IMR-90 (cell line): Measurements from ENCODE around the gene ZNF219. TPM values are rescaled to one million over a fixed set of nuclear protein-coding genes. Genes with fewer than 3 reads are reported as not detected.

ENCODE experiments used
- ATAC-seq: fragments of 200-7000 bp; cut with Tn5 transposase; 2 replicates; pipeline ENCODE4 v1.9.1; 2020; ENCODE audit warnings: low read depth, mild to moderate bottlenecking, moderate library complexity
- BruUV-seq: library from RNA; stranded (reverse); fragments of 400-500 nt; replicated peaks from 2 replicates; lab custom pipeline; 2021; lab: Mats Ljungman, UMichigan
- CTCF ChIA-PET: fragments of 300-600 bp; formaldehyde crosslinking; extraction: SDS; loops from one replicate; lab custom pipeline; 2021; ENCODE audit warnings: antibody characterized with exemption; lab: Yijun Ruan, JAX
- POLR2A ChIA-PET: fragments of 300-600 bp; sonication (Branson Sonifier 250); formaldehyde crosslinking; loops from one replicate; lab custom pipeline; 2022; ENCODE audit warnings: antibody characterized with exemption; ENCODE audit not compliant: unreplicated experiment; lab: Charles Lee
- DNase-seq: peaks from one replicate; pipeline ENCODE4 v3.0.0; 2013
- H2AFZ ChIP-seq: replicated peaks from 2 replicates; pipeline ENCODE3; 2013; ENCODE audit warnings: low read length, mild to moderate bottlenecking; ENCODE audit not compliant: poor library complexity
- H2AK5ac ChIP-seq: 2 replicates; pipeline ENCODE4 v1.6.1; 2013; ENCODE audit warnings: low read depth, low read length, inconsistent platforms
- H2AK9ac ChIP-seq: replicated peaks from 2 replicates; pipeline ENCODE3; 2013; ENCODE audit warnings: mild to moderate bottlenecking, low read depth, low read length, moderate library complexity; ENCODE audit not compliant: poor library complexity
- H2BK120ac ChIP-seq: 2 replicates; pipeline ENCODE4 v1.6.1; 2013; ENCODE audit warnings: low read depth, low read length, inconsistent platforms
- H2BK15ac ChIP-seq: 3 replicates; pipeline ENCODE4 v1.6.1; 2013; ENCODE audit warnings: low read depth, low read length, inconsistent platforms
- H2BK20ac ChIP-seq: 2 replicates; pipeline ENCODE4 v1.6.1; 2013; ENCODE audit warnings: low read depth, mild to moderate bottlenecking, inconsistent platforms, low read length, moderate library complexity
- H2BK5ac ChIP-seq: 2 replicates; pipeline ENCODE4 v1.6.1; 2013; ENCODE audit warnings: mild to moderate bottlenecking, low read depth, low read length, inconsistent platforms; ENCODE audit not compliant: poor library complexity, severe bottlenecking
- H3K14ac ChIP-seq: replicated peaks from 2 replicates; pipeline ENCODE4 v1.6.1; 2013; ENCODE audit warnings: low read depth, low read length, inconsistent platforms
- H3K18ac ChIP-seq: 2 replicates; pipeline ENCODE4 v1.6.1; 2013; ENCODE audit warnings: low read depth, low read length, control low read depth
- H3K23ac ChIP-seq: 2 replicates; pipeline ENCODE4 v1.6.1; 2013; ENCODE audit warnings: low read depth, low read length, inconsistent platforms
- H3K27ac ChIP-seq: 2 replicates; pipeline ENCODE4 v1.5.1; 2013; ENCODE audit warnings: mild to moderate bottlenecking, control low read depth, low read length; ENCODE audit not compliant: insufficient read depth
- H3K27me3 ChIP-seq: 2 replicates; pipeline ENCODE4 v1.6.1; 2013; ENCODE audit warnings: low read length; ENCODE audit not compliant: control insufficient read depth, insufficient read depth
- H3K36me3 ChIP-seq: 2 replicates; pipeline ENCODE4 v1.6.1; 2013; ENCODE audit warnings: low read length, mixed read lengths; ENCODE audit not compliant: control insufficient read depth, insufficient read depth
- H3K4ac ChIP-seq: 2 replicates; pipeline ENCODE4 v1.6.1; 2013; ENCODE audit warnings: low read depth, low read length, inconsistent platforms
- H3K4me1 ChIP-seq: 2 replicates; pipeline ENCODE4 v1.6.1; 2013; ENCODE audit warnings: low read length, mixed read lengths; ENCODE audit not compliant: control insufficient read depth, insufficient read depth
- H3K4me2 ChIP-seq: 2 replicates; pipeline ENCODE4 v1.6.1; 2013; ENCODE audit warnings: low read depth, mild to moderate bottlenecking, control low read depth, low read length, moderate library complexity
- H3K4me3 ChIP-seq: 2 replicates; pipeline ENCODE4 v1.5.1; 2013; ENCODE audit warnings: low read depth, mild to moderate bottlenecking, control low read depth, low read length, moderate library complexity; ENCODE audit not compliant: insufficient read depth
- H3K56ac ChIP-seq: 2 replicates; pipeline ENCODE4 v1.6.1; 2013; ENCODE audit warnings: low read length, inconsistent platforms; ENCODE audit not compliant: insufficient read depth; ENCODE audit errors: extremely low read depth
- H3K79me1 ChIP-seq, 2 experiments: 2 replicates each; pipeline ENCODE4 v1.6.1; 2013; ENCODE audit warnings: low read length in 2 of 2, inconsistent platforms in 1 of 2, low read depth in 1 of 2
- H3K9ac ChIP-seq: 2 replicates; pipeline ENCODE4 v1.6.1; 2013; ENCODE audit warnings: low read depth, low read length, control low read depth
- H3K9me1 ChIP-seq: 2 replicates; pipeline ENCODE4 v1.6.1; 2013; ENCODE audit warnings: low read length, inconsistent platforms; ENCODE audit not compliant: insufficient read depth
- H3K9me3 ChIP-seq: 2 replicates; pipeline ENCODE4 v1.6.1; 2013; ENCODE audit warnings: low read length; ENCODE audit not compliant: control insufficient read depth, insufficient read depth
- H4K20me1 ChIP-seq: 2 replicates; pipeline ENCODE4 v1.6.1; 2013; ENCODE audit warnings: low read length, inconsistent platforms; ENCODE audit not compliant: insufficient read depth
- H4K5ac ChIP-seq: 2 replicates; pipeline ENCODE4 v1.6.1; 2013; ENCODE audit warnings: mild to moderate bottlenecking, low read depth, low read length, control low read depth
- H4K8ac ChIP-seq, 2 experiments: 2 replicates each; pipeline ENCODE4 v1.6.1; 2013; ENCODE audit warnings: low read depth in 2 of 2, low read length in 2 of 2, control low read depth in 1 of 2, inconsistent platforms in 1 of 2
- H4K91ac ChIP-seq: 2 replicates; pipeline ENCODE4 v1.6.1; 2013; ENCODE audit warnings: low read depth, low read length, inconsistent platforms; ENCODE audit not compliant: insufficient read depth
- CHD1 ChIP-seq: IDR thresholded peaks from 2 replicates; pipeline ENCODE4 v1.6.1; 2012; ENCODE audit warnings: low read depth, low read length, improper control_type of control experiment
- WGBS, 2 experiments: methylation state at CpG; one replicate each; pipeline versions ENCODE4 v1.1.5 to v1.1.7; 2013; ENCODE audit warnings: missing lambda C conversion rate in 2 of 2; ENCODE audit not compliant: insufficient read length in 1 of 2; ENCODE audit errors: extremely low coverage in 2 of 2; 5-methylcytosine and 5-hydroxymethylcytosine counted together
- dilution Hi-C: fragments of 300-500 bp; cut with HindIII; formaldehyde crosslinking; loops from one replicate; pipeline ENCODE4 v1.14.3; 2018; ENCODE audit warnings: low sequenced_read_pairs; ENCODE audit not compliant: unreplicated experiment
- in situ Hi-C: fragments of 300-500 bp; cut with MboI; formaldehyde crosslinking; loops from 3 replicates; pipeline ENCODE4 v1.14.3; 2019; ENCODE audit warnings: low sequenced_read_pairs, inconsistent platforms, mixed read lengths
- intact Hi-C: fragments of 100-400 bp; cut with micrococcal nuclease; formaldehyde crosslinking; loops from 2 replicates; pipeline ENCODE4 v1.10.0; 2022
- polyA plus RNA-seq, 3 experiments: library from polyadenylated mRNA; depleted of rRNA; stranded (reverse); fragments of >200 nt; gene quantifications; 2 replicates each; pipeline ENCODE4 v1.2.3, GENCODE V29; 2012; ENCODE audit warnings: low replicate concordance in 1 of 3
- total RNA-seq: library from RNA; depleted of rRNA; stranded (reverse); fragments of >200 nt; gene quantifications from 2 replicates; pipeline ENCODE4 v1.2.3, GENCODE V29; 2012

The ZNF219 gene
- total and polyA plus RNA-seq, 2 of the 4 experiments (the other 2 are of a cell fraction) = 0.90 to 3.8 TPM

DNA sequence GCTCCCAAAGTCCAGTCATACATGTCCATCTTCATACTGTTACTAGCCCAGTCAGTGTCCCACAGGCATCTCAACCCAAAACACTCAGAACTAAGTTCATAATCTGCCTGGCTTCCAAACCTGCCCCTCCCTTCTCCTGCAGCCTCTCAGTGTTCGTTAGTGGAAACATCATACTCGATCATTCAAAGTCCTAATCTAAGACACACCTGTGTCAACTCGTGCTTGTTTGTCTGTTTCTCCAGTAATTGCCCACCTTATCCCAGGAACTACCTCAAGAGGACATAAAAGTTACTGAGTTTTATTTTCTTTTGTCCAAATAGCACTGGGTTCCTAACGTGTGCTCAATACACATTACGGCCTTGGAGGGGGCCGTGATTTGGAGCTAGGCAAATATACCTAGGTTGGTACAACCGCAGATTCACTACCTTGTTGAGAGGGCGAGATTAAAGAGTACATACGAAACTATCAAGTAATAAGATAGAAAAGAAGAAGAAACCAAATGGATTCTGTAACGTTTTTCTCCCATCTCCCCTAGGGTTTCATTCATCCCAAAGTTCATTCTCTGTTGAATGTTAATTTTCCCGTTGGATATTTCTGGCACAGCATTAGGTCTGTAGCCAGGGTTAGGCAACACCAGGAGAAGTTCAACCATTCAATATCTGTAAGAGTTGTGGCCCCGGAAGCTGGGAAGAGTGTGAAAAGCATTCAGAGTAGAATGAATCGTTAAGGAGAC, 37.7 kb downstream of the ZNF219 start:
- Histone ChIP-seq H4K5ac (no peak overlapping the region), H3K4me2 (no peak overlapping the region), H3K4me3 (no peak overlapping the region), H3K79me1 (no peaks in the 10 kb centered on the region), H3K27ac (no peak overlapping the region), H2AK9ac (no peak overlapping the region), H3K56ac (no peak overlapping the region), H4K20me1 (no peaks in the 10 kb centered on the region), H2BK20ac (no peak overlapping the region), H3K14ac (no peak overlapping the region), H3K9ac (no peak overlapping the region), H2AK5ac (no peak overlapping the region), H3K27me3 (no peaks in the 10 kb centered on the region), H4K8ac (no peak overlapping the region), H3K23ac (no peak overlapping the region), H3K36me3 (no peaks in the 10 kb centered on the region), H3K9me1 (peaks cover 5% of the 10 kb centered on the region; the same call in 1 of the 2 replicates), H3K9me3 (no peaks in the 10 kb centered on the region), H2BK120ac (no peak overlapping the region), H3K4me1 (no peaks in the 10 kb centered on the region), H4K91ac (no peak overlapping the region), H3K18ac (no peak overlapping the region), H2BK5ac (no peak overlapping the region), H2BK15ac (no peak overlapping the region), H2AFZ (no peak overlapping the region), H3K4ac (no peak overlapping the region)
- BruUV-seq = no TSS peak
- in situ Hi-C loops = no loop called here
- no peak for TF ChIP-seq CHD1
- intact Hi-C loops = no loop called here
- 85% methylated on average over 3 of the region's 13 CpGs; no CpG with 5 or more reads in 1 of the 2 experiments for WGBS, 2 experiments
- no peak for ATAC-seq
- ChIA-PET POLR2A (no interaction called here), CTCF (no interaction called here)
- dilution Hi-C loops = no loop called here
- DNase-seq = no peak
